Measurements from ENCODE around the gene CCDC40. TPM values are rescaled to one million over a fixed set of nuclear protein-coding genes. Genes with fewer than 3 reads are reported as not detected.

Gene CCDC40
- total and polyA plus RNA-seq, 2 donors (not counting 1 experiment from before 2014, with no cell fraction given), result 0.63 to 3.2 TPM

GRCh38 chr17:80018917-80019651 is 17.4 kb upstream of the CCDC40 start:
- H3K9ac ChIP-seq (ENCODE audit: low read length), result no peak overlapping the region
- ChIA-PET POLR2A (no interaction called here), CTCF (no interaction called here)
- H2AFZ ChIP-seq (ENCODE audit: insufficient read depth, low read depth, low read length, poor library complexity, severe bottlenecking), result no peak overlapping the region
- Mint-ChIP-seq H3K27me3 (no peaks in the 10 kb centered on the region), H3K4me1 (peaks cover 7% of the 10 kb centered on the region), H3K9me3 (ENCODE audit: insufficient read depth) (no peaks in the 10 kb centered on the region), H3K4me3 (no peak overlapping the region), H3K27ac (no peak overlapping the region)
- no peak overlapping the region for H3K27ac ChIP-seq (ENCODE audit: low read length in 2 of 2)
- no peak for DNase-seq
- H3K4me1 ChIP-seq (ENCODE audit: control insufficient read depth in 2 of 2, insufficient read depth in 2 of 2, low read length in 2 of 2), result peaks cover 0 to 3% of the 10 kb centered on the region in 2 donors
- H3K36me3 ChIP-seq (replicated peaks in 1 of 2; ENCODE audit: control extremely low read depth in 1 of 2, control insufficient read depth in 1 of 2, extremely low read depth in 1 of 2, insufficient read depth in 2 of 2, low read length in 1 of 2), result no peaks in the 10 kb centered on the region
- intact Hi-C loops (cut with micrococcal nuclease), result no loop called here
- H3K79me2 ChIP-seq (ENCODE audit: control insufficient read depth, insufficient read depth, low read length), result peaks cover 5% of the 10 kb centered on the region
- TF ChIP-seq EZH2 (IDR thresholded peaks at IDR 0.05; ENCODE audit: borderline replicate concordance, insufficient read depth, low read depth, low read length, poor library complexity, severe bottlenecking) (no peak), CTCF (IDR thresholded peaks at IDR 0.05) (no peak)
- H3K9me3 ChIP-seq (ENCODE audit: control extremely low read depth in 1 of 3, control insufficient read depth in 2 of 3, insufficient read depth in 1 of 3, low read length in 2 of 3), result peaks cover 0 to 9% (median 2%) of the 10 kb centered on the region in 3 donors
- WGBS (ENCODE audit: insufficient coverage), result 95% methylated on average over 13 of the region's 21 CpGs
- H3K4me2 ChIP-seq (replicated peaks; ENCODE audit: low read depth, low read length, poor library complexity, severe bottlenecking), result no peak overlapping the region
- H4K20me1 ChIP-seq (ENCODE audit: control insufficient read depth, insufficient read depth, low read length, poor library complexity, severe bottlenecking), result no peaks in the 10 kb centered on the region
- ATAC-seq (ENCODE audit: low read depth), result no peak
- no peaks in the 10 kb centered on the region for H3K27me3 ChIP-seq (replicated peaks in 1 of 4; ENCODE audit: control extremely low read depth in 1 of 4, control insufficient read depth in 3 of 4, insufficient read depth in 4 of 4, low read length in 3 of 4)
- H3K4me3 ChIP-seq (ENCODE audit: control extremely low read depth in 1 of 5, extremely low read depth in 1 of 5, insufficient read depth in 1 of 5, low read depth in 2 of 5, low read length in 4 of 5), result no peak overlapping the region

- Mint-ChIP-seq H3K27me3 (no peaks in the 10 kb centered on the region), H3K9me3 (ENCODE audit: insufficient read depth) (no peaks in the 10 kb centered on the region), H3K4me3 (no peak overlapping the region), H3K27ac (no peak overlapping the region), H3K4me1 (peaks cover 7% of the 10 kb centered on the region)
- ChIA-PET CTCF (interaction anchor here (1.7 kb wide), 1 partner anchor 13 kb away, joined by 6 read pairs; no protein-coding TSS in a partner anchor), POLR2A (no interaction called here)
- H3K79me2 ChIP-seq (ENCODE audit: control insufficient read depth, insufficient read depth, low read length), result peaks cover 4% of the 10 kb centered on the region
- WGBS (ENCODE audit: insufficient coverage), result 100% methylated on average over 1 of the region's 2 CpGs
- TF ChIP-seq EZH2 (IDR thresholded peaks at IDR 0.05; ENCODE audit: borderline replicate concordance, insufficient read depth, low read depth, low read length, poor library complexity, severe bottlenecking), result no peak
- no peak for TF ChIP-seq CTCF (IDR thresholded peaks at IDR 0.05)
- no peak overlapping the region for H3K27ac ChIP-seq (ENCODE audit: low read length in 2 of 2)
- no peak overlapping the region for H3K9ac ChIP-seq (ENCODE audit: low read length)
- H3K4me3 ChIP-seq (ENCODE audit: control extremely low read depth in 1 of 5, extremely low read depth in 1 of 5, insufficient read depth in 1 of 5, low read depth in 2 of 5, low read length in 4 of 5), result no peak overlapping the region
- intact Hi-C loops (cut with micrococcal nuclease), result no loop called here
- no peak for ATAC-seq (ENCODE audit: low read depth)
- H3K9me3 ChIP-seq (ENCODE audit: control extremely low read depth in 1 of 3, control insufficient read depth in 2 of 3, insufficient read depth in 1 of 3, low read length in 2 of 3), result no peaks in the 10 kb centered on the region
- peaks cover 0 to 3% of the 10 kb centered on the region in 2 donors for H3K4me1 ChIP-seq (ENCODE audit: control insufficient read depth in 2 of 2, insufficient read depth in 2 of 2, low read length in 2 of 2)
- H4K20me1 ChIP-seq (ENCODE audit: control insufficient read depth, insufficient read depth, low read length, poor library complexity, severe bottlenecking), result no peaks in the 10 kb centered on the region
- DNase-seq, result no peak
- no peak overlapping the region for H3K4me2 ChIP-seq (replicated peaks; ENCODE audit: low read depth, low read length, poor library complexity, severe bottlenecking)
- no peak overlapping the region for H2AFZ ChIP-seq (ENCODE audit: insufficient read depth, low read depth, low read length, poor library complexity, severe bottlenecking)
- H3K36me3 ChIP-seq (replicated peaks in 1 of 2; ENCODE audit: control extremely low read depth in 1 of 2, control insufficient read depth in 1 of 2, extremely low read depth in 1 of 2, insufficient read depth in 2 of 2, low read length in 1 of 2), result no peaks in the 10 kb centered on the region
- H3K27me3 ChIP-seq (replicated peaks in 1 of 4; ENCODE audit: control extremely low read depth in 1 of 4, control insufficient read depth in 3 of 4, insufficient read depth in 4 of 4, low read length in 3 of 4), result peaks cover 0 to 2% (median 0%) of the 10 kb centered on the region in 4 experiments
These were observed 14.8 kb upstream of the CCDC40 start for GRCh38 chr17:80021600-80021999.

Measured in B cell (primary cell).